HCT116 (cell line): ENCODE results near the gene MINDY3.

ENCODE experiments used
- CTCF ChIP-seq, 3 experiments: fragments of 200-600 bp in 1 of 3; sonication (generic) in 1 of 3; IDR thresholded peaks in 2 of 3; conservative IDR thresholded peaks in 1 of 3; 2 replicates each; pipeline ENCODE4 v1.5.1; 2012 to 2017; ENCODE audit warnings: low read depth in 2 of 3, low read length in 2 of 3, antibody characterized with exemption in 1 of 3, borderline replicate concordance in 1 of 3, control low read depth in 1 of 3, mild to moderate bottlenecking in 1 of 3, mixed read lengths in 1 of 3, mixed run types in 1 of 3, moderate library complexity in 1 of 3; ENCODE audit not compliant: insufficient read depth in 1 of 3
- POLR2A ChIP-seq: IDR thresholded peaks from 2 replicates; pipeline ENCODE4 v1.7.0; 2011; ENCODE audit warnings: borderline replicate concordance; ENCODE audit not compliant: insufficient read depth, insufficient read length; ENCODE audit errors: extremely low read depth

DNA sequence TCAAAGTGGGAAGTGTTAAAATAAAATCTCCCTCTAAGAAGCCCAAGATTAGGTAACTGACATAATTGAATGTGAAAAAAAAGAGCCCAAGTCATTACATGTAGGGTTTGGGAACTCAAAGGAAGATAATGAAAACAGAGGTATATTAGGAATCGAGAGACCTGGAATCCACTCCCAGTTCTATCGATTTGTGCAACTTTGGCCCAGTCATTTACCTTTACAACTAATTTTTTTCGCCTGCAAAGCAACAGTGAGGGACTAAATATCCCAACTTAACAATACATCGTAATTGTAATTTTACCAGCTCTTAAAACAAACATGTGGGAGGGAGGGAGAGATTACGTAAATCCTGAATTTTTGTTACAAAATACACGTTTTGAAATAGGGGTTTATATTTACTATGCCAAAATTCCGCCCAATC, 1.4 kb downstream of the MINDY3 start:
- TF ChIP-seq POLR2A (no peak), CTCF (IDR thresholded peaks at IDR 0.05 in 2 of 3, conservative IDR thresholded peaks at IDR 0.05 in 1 of 3; ENCODE audit: borderline replicate concordance in 1 of 3, insufficient read depth in 1 of 3, low read depth in 2 of 3, low read length in 2 of 3) (no peak)
